Spleen (tissue), 11 donors: ENCODE data around the gene STRADB. TPM values are rescaled to one million over a fixed set of nuclear protein-coding genes. Genes with fewer than 3 reads are reported as not detected.

Experiments used
- DNase-seq: peaks from one replicate; pipeline ENCODE4 v3.0.0-alpha.2; 2020
- H3K27ac ChIP-seq, 8 donors: fragments of 200-600 bp; sonication (generic) in 7 of 8; 1 replicate in 4 of 8; 2 replicates in 4 of 8; pipeline versions ENCODE4 v1.5.0 to v1.8.0; 2016 to 2021; ENCODE audit warnings: inconsistent platforms in 4 of 8, mild to moderate bottlenecking in 4 of 8, moderate library complexity in 1 of 8
- H3K27me3 ChIP-seq, 7 donors: fragments of 200-600 bp; sonication (generic) in 6 of 7; replicated peaks in 1 of 7; 1 replicate in 4 of 7; 2 replicates in 3 of 7; pipeline versions ENCODE4 v1.5.0 to v1.8.0; 2016 to 2021; ENCODE audit warnings: inconsistent platforms in 3 of 7, mild to moderate bottlenecking in 1 of 7
- H3K36me3 ChIP-seq, 6 donors: fragments of 200-600 bp; sonication (generic) in 5 of 6; 1 replicate in 4 of 6; 2 replicates in 2 of 6; pipeline versions ENCODE4 v1.5.0 to v1.8.0; 2016 to 2021; ENCODE audit warnings: inconsistent platforms in 2 of 6
- H3K4me1 ChIP-seq, 6 donors: fragments of 200-600 bp; sonication (generic) in 5 of 6; 1 replicate in 3 of 6; 2 replicates in 3 of 6; pipeline versions ENCODE4 v1.5.0 to v1.8.0; 2016 to 2021; ENCODE audit warnings: inconsistent platforms in 3 of 6
- H3K4me3 ChIP-seq, 8 donors: fragments of 200-600 bp; sonication (generic) in 7 of 8; 1 replicate in 4 of 8; 2 replicates in 4 of 8; pipeline versions ENCODE4 v1.5.0 to v1.8.0; 2016 to 2021; ENCODE audit warnings: inconsistent platforms in 4 of 8, mild to moderate bottlenecking in 4 of 8, moderate library complexity in 2 of 8
- H3K9me3 ChIP-seq, 8 donors: fragments of 200-600 bp; sonication (generic) in 7 of 8; 1 replicate in 4 of 8; 2 replicates in 4 of 8; pipeline versions ENCODE4 v1.5.0 to v1.8.0; 2016 to 2021; ENCODE audit warnings: inconsistent platforms in 4 of 8
- CTCF ChIP-seq, 11 experiments: fragments of 200-600 bp in 7 of 11; fragments of 450-650 bp in 4 of 11; sonication (generic) in 4 of 11; IDR thresholded peaks in 8 of 11; conservative IDR thresholded peaks in 3 of 11; 1 replicate in 7 of 11; 2 replicates in 4 of 11; pipeline versions ENCODE4 v1.4.0 to v1.8.0; 2016 to 2021; ENCODE audit warnings: antibody characterized with exemption in 11 of 11, inconsistent platforms in 4 of 11, mild to moderate bottlenecking in 1 of 11
- POLR2A ChIP-seq, 3 donors: fragments of 450-650 bp; IDR thresholded peaks; one replicate each; pipeline ENCODE4 v1.5.1; 2017; ENCODE audit warnings: antibody characterized with exemption in 3 of 3, mild to moderate bottlenecking in 1 of 3
- POLR2AphosphoS5 ChIP-seq, 3 donors: sonication (generic); formaldehyde crosslinking; IDR thresholded peaks; one replicate each; pipeline ENCODE4 v1.5.1; 2017; ENCODE audit warnings: antibody characterized with exemption in 3 of 3
- WGBS, 5 donors: extraction: QIAGEN DNeasy Blood & Tissue Kit in 3 of 5; methylation state at CpG; one replicate each; pipeline versions ENCODE4 v1.1.5 to v1.1.7; 2013 to 2018; 5-methylcytosine and 5-hydroxymethylcytosine counted together
- intact Hi-C: fragments of 100-400 bp; cut with DNase I; formaldehyde crosslinking; loops from one replicate; pipeline ENCODE4 v1.15.0; 2023; ENCODE audit warnings: low total_unique reads
- polyA plus RNA-seq, 3 donors: library from polyadenylated mRNA; stranded (reverse); fragments of 200-250 nt; gene quantifications; one replicate each; pipeline ENCODE4 v1.2.1, GENCODE V29; 2013
- total RNA-seq, 7 donors: library from RNA; depleted of rRNA in 3 of 7; stranded (reverse); fragments of >200 nt in 3 of 7; fragmentation: NEBNext Ultra II Directional in 4 of 7; extraction: Animal tissue kit (Norgen Biotek cat#: 25700) in 4 of 7; gene quantifications; one replicate each; pipeline versions ENCODE4 v1.1.0 to v1.2.1, GENCODE V29; 2016 to 2021
- donor health status: healthy with polysubstance abuse.
- donor health status: DM: no; HTN: no; CAD: no; lungs with moderate emphysema.
- donor health status: DM: no; HTN: no; CAD: no.
- donor health status: Bipolar disorder and iron deficiency.
- donor health status: healthy.
- donor health status: DM: no; HTN: no; CAD: no.
- donor health status: DM: yes; HTN: yes; CAD: no.

The STRADB gene
- total and polyA plus RNA-seq, 10 donors: 13.4 to 45.3 (median 20.3) TPM

DNA sequence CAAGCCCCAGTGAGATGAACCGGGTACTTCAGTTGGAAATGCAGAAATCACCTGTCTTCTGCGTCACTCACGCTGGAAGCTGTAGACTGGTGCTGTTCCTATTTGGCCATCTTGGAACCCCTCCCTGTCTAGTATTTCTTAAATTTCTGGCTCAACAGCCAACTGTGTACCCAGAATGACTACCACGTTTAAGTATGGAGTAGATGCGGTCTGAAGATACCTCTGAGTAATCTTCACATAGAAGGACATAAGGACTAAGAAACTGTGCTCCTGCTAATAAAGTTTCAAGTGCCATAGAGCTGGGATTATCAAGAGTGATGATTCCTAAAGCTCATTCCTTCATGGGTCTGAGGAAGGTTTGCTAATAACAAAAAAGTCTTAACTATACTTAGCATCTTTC, 20.7 kb upstream of the STRADB start:
- WGBS, 5 donors: 78 to 100% (median 98%) methylated on average over 4 to 5 of the region's 5 CpGs
- H3K27ac ChIP-seq: no peak overlapping the region

DNA sequence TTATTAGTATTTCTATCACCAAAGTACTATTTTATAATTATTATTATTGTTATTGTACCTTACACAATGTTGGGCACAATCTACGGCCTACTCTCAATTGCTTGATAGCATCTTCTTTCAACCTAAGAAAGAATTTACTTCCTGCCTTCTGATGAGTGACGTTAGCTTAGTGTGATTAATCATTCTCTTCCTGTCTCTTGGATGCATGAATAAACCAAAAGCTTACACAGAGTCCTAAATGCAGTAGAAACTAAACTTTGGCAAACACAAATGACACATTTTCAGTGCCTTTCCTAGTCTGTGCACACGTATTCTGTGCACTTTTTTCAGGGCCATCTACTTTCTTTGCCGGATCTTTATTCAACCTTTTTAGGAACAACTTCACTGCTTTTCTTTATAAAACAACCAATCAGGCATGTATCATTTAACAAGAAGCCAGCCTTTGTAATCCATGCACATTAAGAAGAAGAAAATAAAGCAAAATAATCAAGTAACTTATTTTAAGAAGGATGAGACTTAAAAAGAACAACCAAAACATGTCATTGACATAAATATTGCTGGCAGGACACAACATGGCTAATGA, 19.4 kb upstream of the STRADB start:
- no peak for TF ChIP-seq CTCF (IDR thresholded peaks at IDR 0.05 in 8 of 11, conservative IDR thresholded peaks at IDR 0.05 in 3 of 11)
- TF ChIP-seq POLR2A (IDR thresholded peaks at IDR 0.05): no peak
- TF ChIP-seq POLR2AphosphoS5 (IDR thresholded peaks at IDR 0.05): no peak
- H3K4me1 ChIP-seq: peaks cover 14 to 40% (median 27%) of the 10 kb centered on the region in 6 donors
- H3K27me3 ChIP-seq: no peaks in the 10 kb centered on the region
- no peak for DNase-seq
- intact Hi-C loops: no loop called here
- peaks cover 0 to 8% (median 0%) of the 10 kb centered on the region in 8 donors for H3K9me3 ChIP-seq
- peaks cover 0 to 12% (median 0%) of the 10 kb centered on the region in 6 donors for H3K36me3 ChIP-seq
- peak overlapping the region in 7 of 8 donors; percentile 49 to 76 (median 58) for H3K27ac ChIP-seq
- 27 to 34% (median 30%) methylated on average over 4 of the region's 4 CpGs for WGBS, 5 donors
- H3K4me3 ChIP-seq: no peak overlapping the region

More for the DNA sequence above, 20.7 kb upstream of the STRADB start:
- intact Hi-C loops: no loop called here
- peaks cover 0 to 12% (median 0%) of the 10 kb centered on the region in 6 donors for H3K36me3 ChIP-seq
- DNase-seq: no peak
- H3K27me3 ChIP-seq: no peaks in the 10 kb centered on the region
- TF ChIP-seq CTCF (IDR thresholded peaks at IDR 0.05 in 8 of 11, conservative IDR thresholded peaks at IDR 0.05 in 3 of 11) (no peak), POLR2A (IDR thresholded peaks at IDR 0.05) (no peak)
- peaks cover 0 to 8% (median 0%) of the 10 kb centered on the region in 8 donors for H3K9me3 ChIP-seq
- H3K4me1 ChIP-seq: peaks cover 14 to 52% (median 28%) of the 10 kb centered on the region in 6 donors
- H3K4me3 ChIP-seq: no peak overlapping the region

GRCh38 chr2:201432621-201433393, 18.7 kb upstream of the STRADB start:
- DNase-seq: no peak
- WGBS, 5 donors: 59 to 75% (median 70%) methylated on average over 5 of the region's 5 CpGs
- Histone ChIP-seq H3K27me3 (no peaks in the 10 kb centered on the region), H3K4me3 (no peak overlapping the region), H3K36me3 (peaks cover 0 to 12% (median 0%) of the 10 kb centered on the region in 6 donors), H3K9me3 (peaks cover 0 to 8% (median 0%) of the 10 kb centered on the region in 8 donors), H3K27ac (peak overlapping the region in 7 of 8 donors; percentile 49 to 76 (median 58)), H3K4me1 (peaks cover 14 to 40% (median 27%) of the 10 kb centered on the region in 6 donors)
- intact Hi-C loops: no loop called here
- TF ChIP-seq POLR2A (IDR thresholded peaks at IDR 0.05) (no peak), CTCF (IDR thresholded peaks at IDR 0.05 in 8 of 11, conservative IDR thresholded peaks at IDR 0.05 in 3 of 11) (no peak), POLR2AphosphoS5 (IDR thresholded peaks at IDR 0.05) (no peak)
